HL-60 (cell line): ENCODE measurements around the gene SHLD3.

Experiments
- POLR2AphosphoS5 ChIP-seq: IDR thresholded peaks from 2 replicates; pipeline ENCODE4 v1.6.1; 2012; ENCODE audit warnings: low read depth
- TF ChIP-seq, protein P1 (sequence below): IDR thresholded peaks from one replicate; pipeline ENCODE4 v1.5.1; 2011; ENCODE audit warnings: low read length, control low read depth, inconsistent platforms; ENCODE audit not compliant: insufficient read depth
- TF ChIP-seq, protein P2 (sequence below): IDR thresholded peaks from 2 replicates; pipeline ENCODE4 v1.6.1; 2012; ENCODE audit warnings: low read depth; ENCODE audit not compliant: insufficient replicate concordance

GRCh38 chr5:65663804-65664521, 39.1 kb downstream of the SHLD3 start:
- TF ChIP-seq POLR2AphosphoS5 = no peak
- TF ChIP-seq, protein P1, sequence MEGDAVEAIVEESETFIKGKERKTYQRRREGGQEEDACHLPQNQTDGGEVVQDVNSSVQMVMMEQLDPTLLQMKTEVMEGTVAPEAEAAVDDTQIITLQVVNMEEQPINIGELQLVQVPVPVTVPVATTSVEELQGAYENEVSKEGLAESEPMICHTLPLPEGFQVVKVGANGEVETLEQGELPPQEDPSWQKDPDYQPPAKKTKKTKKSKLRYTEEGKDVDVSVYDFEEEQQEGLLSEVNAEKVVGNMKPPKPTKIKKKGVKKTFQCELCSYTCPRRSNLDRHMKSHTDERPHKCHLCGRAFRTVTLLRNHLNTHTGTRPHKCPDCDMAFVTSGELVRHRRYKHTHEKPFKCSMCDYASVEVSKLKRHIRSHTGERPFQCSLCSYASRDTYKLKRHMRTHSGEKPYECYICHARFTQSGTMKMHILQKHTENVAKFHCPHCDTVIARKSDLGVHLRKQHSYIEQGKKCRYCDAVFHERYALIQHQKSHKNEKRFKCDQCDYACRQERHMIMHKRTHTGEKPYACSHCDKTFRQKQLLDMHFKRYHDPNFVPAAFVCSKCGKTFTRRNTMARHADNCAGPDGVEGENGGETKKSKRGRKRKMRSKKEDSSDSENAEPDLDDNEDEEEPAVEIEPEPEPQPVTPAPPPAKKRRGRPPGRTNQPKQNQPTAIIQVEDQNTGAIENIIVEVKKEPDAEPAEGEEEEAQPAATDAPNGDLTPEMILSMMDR = no peak
- TF ChIP-seq, protein P2, sequence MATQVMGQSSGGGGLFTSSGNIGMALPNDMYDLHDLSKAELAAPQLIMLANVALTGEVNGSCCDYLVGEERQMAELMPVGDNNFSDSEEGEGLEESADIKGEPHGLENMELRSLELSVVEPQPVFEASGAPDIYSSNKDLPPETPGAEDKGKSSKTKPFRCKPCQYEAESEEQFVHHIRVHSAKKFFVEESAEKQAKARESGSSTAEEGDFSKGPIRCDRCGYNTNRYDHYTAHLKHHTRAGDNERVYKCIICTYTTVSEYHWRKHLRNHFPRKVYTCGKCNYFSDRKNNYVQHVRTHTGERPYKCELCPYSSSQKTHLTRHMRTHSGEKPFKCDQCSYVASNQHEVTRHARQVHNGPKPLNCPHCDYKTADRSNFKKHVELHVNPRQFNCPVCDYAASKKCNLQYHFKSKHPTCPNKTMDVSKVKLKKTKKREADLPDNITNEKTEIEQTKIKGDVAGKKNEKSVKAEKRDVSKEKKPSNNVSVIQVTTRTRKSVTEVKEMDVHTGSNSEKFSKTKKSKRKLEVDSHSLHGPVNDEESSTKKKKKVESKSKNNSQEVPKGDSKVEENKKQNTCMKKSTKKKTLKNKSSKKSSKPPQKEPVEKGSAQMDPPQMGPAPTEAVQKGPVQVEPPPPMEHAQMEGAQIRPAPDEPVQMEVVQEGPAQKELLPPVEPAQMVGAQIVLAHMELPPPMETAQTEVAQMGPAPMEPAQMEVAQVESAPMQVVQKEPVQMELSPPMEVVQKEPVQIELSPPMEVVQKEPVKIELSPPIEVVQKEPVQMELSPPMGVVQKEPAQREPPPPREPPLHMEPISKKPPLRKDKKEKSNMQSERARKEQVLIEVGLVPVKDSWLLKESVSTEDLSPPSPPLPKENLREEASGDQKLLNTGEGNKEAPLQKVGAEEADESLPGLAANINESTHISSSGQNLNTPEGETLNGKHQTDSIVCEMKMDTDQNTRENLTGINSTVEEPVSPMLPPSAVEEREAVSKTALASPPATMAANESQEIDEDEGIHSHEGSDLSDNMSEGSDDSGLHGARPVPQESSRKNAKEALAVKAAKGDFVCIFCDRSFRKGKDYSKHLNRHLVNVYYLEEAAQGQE = no peak
